Measurements from ENCODE around the gene MBP.

DNA sequence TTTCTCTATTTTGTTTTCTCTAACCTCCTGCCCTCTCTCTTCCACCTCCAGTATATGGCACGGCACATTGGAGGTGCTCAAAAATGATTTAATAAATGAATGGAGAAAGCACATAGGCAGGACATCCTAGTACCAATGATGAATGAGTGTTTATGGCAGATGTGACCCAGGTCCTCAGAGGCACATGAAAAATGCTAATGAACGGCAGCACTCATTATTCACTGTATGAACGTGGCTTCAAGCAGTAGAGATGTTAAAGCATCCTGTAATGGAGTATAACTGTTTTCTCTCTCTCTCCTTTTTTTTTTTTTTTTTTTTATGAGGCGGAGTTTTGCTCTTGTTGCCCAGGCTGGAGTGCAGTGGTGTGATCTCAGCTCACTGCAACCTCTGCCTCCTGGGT lies 72.4 kb downstream of the MBP start:
- TF ChIP-seq, protein P1, sequence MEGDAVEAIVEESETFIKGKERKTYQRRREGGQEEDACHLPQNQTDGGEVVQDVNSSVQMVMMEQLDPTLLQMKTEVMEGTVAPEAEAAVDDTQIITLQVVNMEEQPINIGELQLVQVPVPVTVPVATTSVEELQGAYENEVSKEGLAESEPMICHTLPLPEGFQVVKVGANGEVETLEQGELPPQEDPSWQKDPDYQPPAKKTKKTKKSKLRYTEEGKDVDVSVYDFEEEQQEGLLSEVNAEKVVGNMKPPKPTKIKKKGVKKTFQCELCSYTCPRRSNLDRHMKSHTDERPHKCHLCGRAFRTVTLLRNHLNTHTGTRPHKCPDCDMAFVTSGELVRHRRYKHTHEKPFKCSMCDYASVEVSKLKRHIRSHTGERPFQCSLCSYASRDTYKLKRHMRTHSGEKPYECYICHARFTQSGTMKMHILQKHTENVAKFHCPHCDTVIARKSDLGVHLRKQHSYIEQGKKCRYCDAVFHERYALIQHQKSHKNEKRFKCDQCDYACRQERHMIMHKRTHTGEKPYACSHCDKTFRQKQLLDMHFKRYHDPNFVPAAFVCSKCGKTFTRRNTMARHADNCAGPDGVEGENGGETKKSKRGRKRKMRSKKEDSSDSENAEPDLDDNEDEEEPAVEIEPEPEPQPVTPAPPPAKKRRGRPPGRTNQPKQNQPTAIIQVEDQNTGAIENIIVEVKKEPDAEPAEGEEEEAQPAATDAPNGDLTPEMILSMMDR (conservative IDR thresholded peaks at IDR 0.05) = no peak
- TF ChIP-seq ZFX (IDR thresholded peaks at IDR 0.05) = no peak

Data from C4-2B (cell line).